HG03066 (cell line): ENCODE results near the gene GPX4.

Source experiments
- ATAC-seq: cut with Tn5 transposase; IDR thresholded peaks from one replicate; pipeline ENCODE4 v1.9.1; 2021; ENCODE audit warnings: low read depth; ENCODE audit not compliant: unreplicated experiment

The GPX4 gene

GRCh38 chr19:1103708-1104310 is at the start of gene GPX4:
Gene GPX4, plus strand, starts transcription at chr19:1103994. Its CDS starts 50 bp downstream, at chr19:1104044.
- ATAC-seq: peak; percentile 65

- ATAC-seq: no peak
Observed at GRCh38 chr19:1054102-1055027, 49.4 kb upstream of the GPX4 start.

GRCh38 chr19:1055028-1055425 is 48.8 kb upstream of the GPX4 start:
- ATAC-seq: no peak

- ATAC-seq: no peak
Observed at GRCh38 chr19:1055886-1056620, 47.7 kb upstream of the GPX4 start.

GRCh38 chr19:1057176-1057855 is 46.5 kb upstream of the GPX4 start:
- ATAC-seq: no peak

- no peak for ATAC-seq
Observed at GRCh38 chr19:1058112-1058511, 45.7 kb upstream of the GPX4 start.

GRCh38 chr19:1060689-1061088 is 43.1 kb upstream of the GPX4 start:
- no peak for ATAC-seq

GRCh38 chr19:1061987-1062386 is 41.8 kb upstream of the GPX4 start:
- no peak for ATAC-seq

- no peak for ATAC-seq
Observed at GRCh38 chr19:1062387-1063029, 41.3 kb upstream of the GPX4 start.

GRCh38 chr19:1063030-1063908 is 40.5 kb upstream of the GPX4 start:
- no peak for ATAC-seq

- ATAC-seq: no peak
Observed at GRCh38 chr19:1063909-1064660, 39.7 kb upstream of the GPX4 start.

- no peak for ATAC-seq
Observed at GRCh38 chr19:1064661-1065605, 38.9 kb upstream of the GPX4 start.

- ATAC-seq: no peak
Observed at GRCh38 chr19:1065606-1066109, 38.1 kb upstream of the GPX4 start.

- no peak for ATAC-seq
Observed at GRCh38 chr19:1066251-1066747, 37.5 kb upstream of the GPX4 start.

GRCh38 chr19:1066748-1067340 is 37.0 kb upstream of the GPX4 start, which contains the start of gene ARHGAP45:
Gene ARHGAP45, plus strand, starts transcription at chr19:1067167. Its CDS starts 239 bp downstream, at chr19:1067406.
- no peak for ATAC-seq

GRCh38 chr19:1067341-1067957 is 36.3 kb upstream of the GPX4 start:
- no peak for ATAC-seq
